ENCODE measurements around the gene CELSR1. TPM values are rescaled to one million over a fixed set of nuclear protein-coding genes. Genes with fewer than 3 reads are reported as not detected.

The CELSR1 gene
- total RNA-seq, 2 experiments from 2014 or later = 3.7 to 5.2 TPM

DNA sequence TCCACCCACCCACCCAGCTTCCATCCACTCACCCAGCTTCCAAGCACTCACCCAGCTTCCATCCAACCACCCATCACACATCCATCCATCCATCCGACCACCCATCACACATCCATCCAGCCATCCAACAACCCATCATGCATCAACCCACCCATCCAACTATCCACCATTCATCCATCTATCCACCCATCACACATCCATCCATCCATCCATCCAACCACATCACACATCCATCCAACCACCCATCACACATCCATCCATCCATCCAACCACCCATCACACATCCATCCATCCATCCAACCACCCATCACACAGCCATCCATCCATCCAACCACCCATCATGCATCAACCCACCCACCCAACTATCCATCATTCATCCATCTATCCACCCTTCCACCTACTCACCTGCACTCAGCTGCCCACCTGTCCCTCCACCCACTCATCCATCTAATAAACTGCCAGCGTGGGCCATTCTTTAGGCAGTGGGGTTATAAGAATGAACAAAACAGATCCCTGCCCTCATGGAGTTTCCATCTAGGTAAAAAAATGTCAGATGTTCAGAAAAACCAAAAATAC lies 88.2 kb downstream of the CELSR1 start:
- intact Hi-C loops (cut with micrococcal nuclease; ENCODE audit: unreplicated experiment) = no loop called here
- TF ChIP-seq, protein P1, sequence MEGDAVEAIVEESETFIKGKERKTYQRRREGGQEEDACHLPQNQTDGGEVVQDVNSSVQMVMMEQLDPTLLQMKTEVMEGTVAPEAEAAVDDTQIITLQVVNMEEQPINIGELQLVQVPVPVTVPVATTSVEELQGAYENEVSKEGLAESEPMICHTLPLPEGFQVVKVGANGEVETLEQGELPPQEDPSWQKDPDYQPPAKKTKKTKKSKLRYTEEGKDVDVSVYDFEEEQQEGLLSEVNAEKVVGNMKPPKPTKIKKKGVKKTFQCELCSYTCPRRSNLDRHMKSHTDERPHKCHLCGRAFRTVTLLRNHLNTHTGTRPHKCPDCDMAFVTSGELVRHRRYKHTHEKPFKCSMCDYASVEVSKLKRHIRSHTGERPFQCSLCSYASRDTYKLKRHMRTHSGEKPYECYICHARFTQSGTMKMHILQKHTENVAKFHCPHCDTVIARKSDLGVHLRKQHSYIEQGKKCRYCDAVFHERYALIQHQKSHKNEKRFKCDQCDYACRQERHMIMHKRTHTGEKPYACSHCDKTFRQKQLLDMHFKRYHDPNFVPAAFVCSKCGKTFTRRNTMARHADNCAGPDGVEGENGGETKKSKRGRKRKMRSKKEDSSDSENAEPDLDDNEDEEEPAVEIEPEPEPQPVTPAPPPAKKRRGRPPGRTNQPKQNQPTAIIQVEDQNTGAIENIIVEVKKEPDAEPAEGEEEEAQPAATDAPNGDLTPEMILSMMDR (conservative IDR thresholded peaks at IDR 0.05; ENCODE audit: low read length) = no peak
- TF ChIP-seq EZH2phosphoT487 (IDR thresholded peaks at IDR 0.05; ENCODE audit: borderline replicate concordance, low read depth, low read length) = no peak
- Histone ChIP-seq H3K79me2 (ENCODE audit: insufficient read depth, low read depth, low read length) (no peaks in the 10 kb centered on the region), H3K9me3 (ENCODE audit: low read length) (no peaks in the 10 kb centered on the region), H3K36me3 (ENCODE audit: insufficient read depth, low read length) (no peaks in the 10 kb centered on the region), H3K9me2 (ENCODE audit: insufficient read depth, low read length) (no peaks in the 10 kb centered on the region), H3K4me3 (ENCODE audit: low read depth, low read length, poor library complexity, severe bottlenecking) (no peak overlapping the region), H3K27ac (ENCODE audit: low read depth, low read length, poor library complexity, severe bottlenecking) (no peak overlapping the region), H2AFZ (ENCODE audit: low read length) (no peak overlapping the region), H3K4me2 (ENCODE audit: low read length) (no peak overlapping the region), H4K20me1 (ENCODE audit: insufficient read depth, low read length) (no peaks in the 10 kb centered on the region), H3K4me1 (ENCODE audit: insufficient read depth, low read length, poor library complexity, severe bottlenecking) (peaks cover 12% of the 10 kb centered on the region)
- POLR2A ChIA-PET = no interaction called here
- BruUV-seq (replicated peaks) = no TSS peak
- CTCF ChIA-PET (ENCODE audit: unreplicated experiment) = no interaction called here
- no peak for DNase-seq (ENCODE audit: low spot score)

GRCh38 chr22:46448333-46448732 lies 89.1 kb downstream of the CELSR1 start:
- Histone ChIP-seq H3K4me3 (ENCODE audit: low read depth, low read length, poor library complexity, severe bottlenecking) (no peak overlapping the region), H3K4me1 (ENCODE audit: insufficient read depth, low read length, poor library complexity, severe bottlenecking) (peaks cover 20% of the 10 kb centered on the region), H3K9me2 (ENCODE audit: insufficient read depth, low read length) (no peaks in the 10 kb centered on the region), H3K4me2 (ENCODE audit: low read length) (no peak overlapping the region), H3K79me2 (ENCODE audit: insufficient read depth, low read depth, low read length) (no peaks in the 10 kb centered on the region), H3K27ac (ENCODE audit: low read depth, low read length, poor library complexity, severe bottlenecking) (no peak overlapping the region), H3K9me3 (ENCODE audit: low read length) (no peaks in the 10 kb centered on the region), H2AFZ (ENCODE audit: low read length) (no peak overlapping the region), H4K20me1 (ENCODE audit: insufficient read depth, low read length) (no peaks in the 10 kb centered on the region), H3K36me3 (ENCODE audit: insufficient read depth, low read length) (no peaks in the 10 kb centered on the region)
- POLR2A ChIA-PET = no interaction called here
- BruUV-seq (replicated peaks) = no TSS peak
- CTCF ChIA-PET (ENCODE audit: unreplicated experiment) = no interaction called here
- intact Hi-C loops (cut with micrococcal nuclease; ENCODE audit: unreplicated experiment) = no loop called here
- no peak for DNase-seq (ENCODE audit: low spot score)
- no peak for TF ChIP-seq EZH2phosphoT487 (IDR thresholded peaks at IDR 0.05; ENCODE audit: borderline replicate concordance, low read depth, low read length)
- TF ChIP-seq, protein P1 (conservative IDR thresholded peaks at IDR 0.05; ENCODE audit: low read length) = no peak

DNA sequence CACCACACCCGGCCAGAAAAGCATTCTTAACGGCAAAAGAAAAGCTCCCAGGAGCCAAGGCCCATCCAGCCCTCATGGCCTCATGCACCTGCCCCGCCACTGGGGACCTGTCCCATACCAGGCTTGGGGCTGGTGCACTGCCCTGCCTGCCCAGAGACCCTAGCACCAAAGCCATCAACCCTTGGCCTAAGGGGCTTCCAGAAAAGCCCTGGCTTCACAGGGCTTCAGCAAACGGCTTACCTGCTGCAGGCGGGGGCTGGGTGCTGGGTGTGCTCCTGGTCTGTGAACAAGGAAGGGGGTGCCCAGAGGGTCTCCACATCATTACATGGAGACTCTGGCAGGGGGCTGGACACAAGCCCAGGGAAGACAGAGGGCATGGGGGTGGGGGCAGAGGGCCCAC lies 89.5 kb downstream of the CELSR1 start:
- Histone ChIP-seq H3K4me3 (ENCODE audit: low read depth, low read length, poor library complexity, severe bottlenecking) (no peak overlapping the region), H3K4me1 (ENCODE audit: insufficient read depth, low read length, poor library complexity, severe bottlenecking) (peaks cover 21% of the 10 kb centered on the region), H4K20me1 (ENCODE audit: insufficient read depth, low read length) (no peaks in the 10 kb centered on the region), H2AFZ (ENCODE audit: low read length) (no peak overlapping the region), H3K27ac (ENCODE audit: low read depth, low read length, poor library complexity, severe bottlenecking) (no peak overlapping the region), H3K36me3 (ENCODE audit: insufficient read depth, low read length) (no peaks in the 10 kb centered on the region), H3K9me2 (ENCODE audit: insufficient read depth, low read length) (no peaks in the 10 kb centered on the region), H3K9me3 (ENCODE audit: low read length) (no peaks in the 10 kb centered on the region), H3K79me2 (ENCODE audit: insufficient read depth, low read depth, low read length) (no peaks in the 10 kb centered on the region), H3K4me2 (ENCODE audit: low read length) (no peak overlapping the region)
- ChIA-PET CTCF (ENCODE audit: unreplicated experiment) (no interaction called here), POLR2A (no interaction called here)
- TF ChIP-seq, protein P1 (conservative IDR thresholded peaks at IDR 0.05; ENCODE audit: low read length) = no peak
- no peak for TF ChIP-seq EZH2phosphoT487 (IDR thresholded peaks at IDR 0.05; ENCODE audit: borderline replicate concordance, low read depth, low read length)
- no TSS peak for BruUV-seq (replicated peaks)
- no peak for DNase-seq (ENCODE audit: low spot score)
- intact Hi-C loops (cut with micrococcal nuclease; ENCODE audit: unreplicated experiment) = no loop called here

Data from OCI-LY7 (cell line).